ENCODE measurements around the gene GABRA5. TPM values are rescaled to one million over a fixed set of nuclear protein-coding genes. Genes with fewer than 3 reads are reported as not detected.
A peak's percentile ranks its signal among the peaks of the same experiment; 100 is the strongest.

Gene GABRA5
- total RNA-seq, 2 donors from 2014 or later = not detected

GRCh38 chr15:26852980-26853379 lies 13.9 kb upstream of the GABRA5 start:
- Histone ChIP-seq H3K4me1 (ENCODE audit: control insufficient read depth in 1 of 2, low read depth in 2 of 2) (no peaks in the 10 kb centered on the region), H3K4me3 (no peak overlapping the region), H3K27me3 (replicated peaks; ENCODE audit: insufficient read depth) (no peaks in the 10 kb centered on the region), H3K27ac (no peak overlapping the region), H3K9me3 (no peaks in the 10 kb centered on the region), H3K36me3 (no peaks in the 10 kb centered on the region)
- ATAC-seq (ENCODE audit: insufficient number of reproducible peaks, low FRiP score, low read depth) (no peak), DNase-seq (ENCODE audit: low spot score) (no peak)
- TF ChIP-seq CTCF (IDR thresholded peaks at IDR 0.05) = no peak

GRCh38 chr15:26854435-26854834 lies 12.4 kb upstream of the GABRA5 start:
- Histone ChIP-seq H3K4me1 (ENCODE audit: control insufficient read depth in 1 of 2, low read depth in 2 of 2) (no peaks in the 10 kb centered on the region), H3K4me3 (no peak overlapping the region), H3K27me3 (replicated peaks; ENCODE audit: insufficient read depth) (no peaks in the 10 kb centered on the region), H3K27ac (no peak overlapping the region), H3K9me3 (no peaks in the 10 kb centered on the region), H3K36me3 (no peaks in the 10 kb centered on the region)
- DNase-seq (ENCODE audit: low spot score) = no peak
- ATAC-seq (ENCODE audit: insufficient number of reproducible peaks, low FRiP score, low read depth) = no peak
- TF ChIP-seq CTCF (IDR thresholded peaks at IDR 0.05) = no peak

GRCh38 chr15:26864664-26865191 lies 2.1 kb upstream of the GABRA5 start:
- no peak for DNase-seq (ENCODE audit: low spot score)
- peak; percentile 17 for ATAC-seq (ENCODE audit: insufficient number of reproducible peaks, low FRiP score, low read depth)
- H3K4me1 ChIP-seq (ENCODE audit: control insufficient read depth in 1 of 2, low read depth in 2 of 2) = peaks cover 0 to 12% of the 10 kb centered on the region in 2 donors
- no peak overlapping the region for H3K27ac ChIP-seq
- H3K36me3 ChIP-seq = no peaks in the 10 kb centered on the region
- peak; percentile 28 for TF ChIP-seq CTCF (IDR thresholded peaks at IDR 0.05)
- H3K9me3 ChIP-seq = no peaks in the 10 kb centered on the region
- H3K4me3 ChIP-seq = no peak overlapping the region
- no peaks in the 10 kb centered on the region for H3K27me3 ChIP-seq (replicated peaks; ENCODE audit: insufficient read depth)

- Histone ChIP-seq H3K9me3 (no peaks in the 10 kb centered on the region), H3K4me3 (peak overlapping the region; percentile 21), H3K27me3 (replicated peaks; ENCODE audit: insufficient read depth) (no peaks in the 10 kb centered on the region), H3K36me3 (no peaks in the 10 kb centered on the region), H3K27ac (no peak overlapping the region), H3K4me1 (ENCODE audit: control insufficient read depth in 1 of 2, low read depth in 2 of 2) (peaks cover 0 to 12% of the 10 kb centered on the region in 2 donors)
- ATAC-seq (ENCODE audit: insufficient number of reproducible peaks, low FRiP score, low read depth) = no peak
- DNase-seq (ENCODE audit: low spot score) = no peak
- no peak for TF ChIP-seq CTCF (IDR thresholded peaks at IDR 0.05)
These were observed 542 bp downstream of the GABRA5 start for GRCh38 chr15:26867200-26868007.

- DNase-seq (ENCODE audit: low spot score) (no peak), ATAC-seq (ENCODE audit: insufficient number of reproducible peaks, low FRiP score, low read depth) (no peak)
- no peaks in the 10 kb centered on the region for H3K36me3 ChIP-seq
- H3K4me3 ChIP-seq = no peak overlapping the region
- H3K27ac ChIP-seq = no peak overlapping the region
- no peaks in the 10 kb centered on the region for H3K27me3 ChIP-seq (replicated peaks; ENCODE audit: insufficient read depth)
- TF ChIP-seq CTCF (IDR thresholded peaks at IDR 0.05) = no peak
- H3K9me3 ChIP-seq = no peaks in the 10 kb centered on the region
- peaks cover 0 to 12% of the 10 kb centered on the region in 2 donors for H3K4me1 ChIP-seq (ENCODE audit: control insufficient read depth in 1 of 2, low read depth in 2 of 2)
These were observed 1.3 kb downstream of the GABRA5 start for GRCh38 chr15:26868029-26868685.
